GM12878 (cell line): ENCODE measurements around the gene OR52I2. TPM values are rescaled to one million over a fixed set of nuclear protein-coding genes. Genes with fewer than 3 reads are reported as not detected.

Source experiments
- ATAC-seq: fragments of 200-7000 bp; cut with Tn5 transposase; 3 replicates; pipeline ENCODE4 v1.9.1; 2020; ENCODE audit warnings: mild to moderate bottlenecking, moderate library complexity
- BruUV-seq: library from RNA; stranded (reverse); fragments of 400-500 nt; replicated peaks from 2 replicates; lab custom pipeline; 2021; lab: Mats Ljungman, UMichigan
- CTCF ChIA-PET: fragments of 300-600 bp; sonication (Branson Sonifier 250); formaldehyde crosslinking; extraction: SDS; loops from one replicate; lab custom pipeline; 2021; ENCODE audit warnings: inconsistent platforms; lab: Yijun Ruan, JAX
- POLR2A ChIA-PET: fragments of 350-600 bp; formaldehyde crosslinking; extraction: SDS; loops from one replicate; lab custom pipeline; 2021; ENCODE audit warnings: inconsistent platforms; lab: Charles Lee
- RAD21 ChIA-PET: fragments of 300-600 bp; sonication (Branson Sonifier 250); formaldehyde crosslinking; loops from one replicate; lab custom pipeline; 2023; ENCODE audit warnings: antibody characterized with exemption; ENCODE audit not compliant: unreplicated experiment; lab: Charles Lee
- SMC1A ChIA-PET: fragments of 300-600 bp; sonication (Branson Sonifier 250); formaldehyde crosslinking; loops from one replicate; lab custom pipeline; 2023; ENCODE audit not compliant: unreplicated experiment, uncharacterized antibody; lab: Charles Lee
- DNase-seq: peaks from one replicate; pipeline ENCODE4 v3.0.0-alpha.2; 2011; ENCODE audit warnings: low read depth, low spot score
- FAIRE-seq: peaks from 3 replicates; lab custom pipeline; 2011; peaks lifted over from hg19 to GRCh38; lab: Jason Lieb, UNC
- H2AFZ ChIP-seq: 2 replicates; pipeline ENCODE4 v1.6.0; 2011; ENCODE audit warnings: low read depth, low read length, control low read depth; ENCODE audit not compliant: control insufficient read depth
- H3K27ac ChIP-seq: 2 replicates; pipeline ENCODE4 v1.5.1; 2011; ENCODE audit warnings: control low read depth; ENCODE audit not compliant: control insufficient read depth, insufficient read depth
- H3K27me3 ChIP-seq, 2 experiments: replicated peaks in 1 of 2; 2 replicates each; pipeline versions ENCODE4 v1.6.0 to v1.6.1; 2011; ENCODE audit warnings: low read length in 1 of 2; ENCODE audit not compliant: control insufficient read depth in 2 of 2, insufficient read depth in 2 of 2
- H3K36me3 ChIP-seq, 2 experiments: 2 replicates each; pipeline ENCODE4 v1.5.1; 2011; ENCODE audit warnings: low read length in 1 of 2; ENCODE audit not compliant: control insufficient read depth in 2 of 2, insufficient read depth in 2 of 2
- H3K4me1 ChIP-seq: 2 replicates; pipeline ENCODE4 v1.6.1; 2011; ENCODE audit warnings: mild to moderate bottlenecking, low read length, moderate library complexity, mixed read lengths; ENCODE audit not compliant: control insufficient read depth, insufficient read depth
- H3K4me2 ChIP-seq: 2 replicates; pipeline ENCODE4 v1.6.0; 2011; ENCODE audit warnings: control low read depth; ENCODE audit not compliant: control insufficient read depth, insufficient read depth
- H3K4me3 ChIP-seq: fragments of 200-600 bp; sonication (generic); 2 replicates; pipeline ENCODE4 v1.5.1; 2016
- H3K79me2 ChIP-seq: 2 replicates; pipeline ENCODE4 v1.6.0; 2011; ENCODE audit warnings: low read length; ENCODE audit not compliant: control insufficient read depth, insufficient read depth
- H3K9ac ChIP-seq: 2 replicates; pipeline ENCODE4 v1.8.0; 2011; ENCODE audit warnings: low read length, control low read depth, mixed read lengths; ENCODE audit not compliant: control insufficient read depth, insufficient read depth
- H3K9me3 ChIP-seq: replicated peaks from 3 replicates; pipeline ENCODE4 v1.5.1; 2011; ENCODE audit warnings: mild to moderate bottlenecking, low read length; ENCODE audit not compliant: control insufficient read depth, insufficient read depth
- H4K20me1 ChIP-seq: 2 replicates; pipeline ENCODE4 v1.6.0; 2011; ENCODE audit not compliant: control insufficient read depth, insufficient read depth
- BHLHE40 ChIP-seq, 2 experiments: fragments of 450-650 bp in 1 of 2; IDR thresholded peaks; 2 replicates each; pipeline ENCODE4 v1.6.1; 2011 to 2017; ENCODE audit warnings: low read depth in 2 of 2, borderline replicate concordance in 1 of 2, improper control_type of control experiment in 1 of 2, low read length in 1 of 2, mild to moderate bottlenecking in 1 of 2
- FOXK2 ChIP-seq: fragments of 450-650 bp; IDR thresholded peaks from 2 replicates; pipeline ENCODE4 v1.6.1; 2017; ENCODE audit warnings: mild to moderate bottlenecking, moderate library complexity
- HCFC1 ChIP-seq: fragments of 150-350 bp; IDR thresholded peaks from 2 replicates; pipeline ENCODE4 v1.6.1; 2014; ENCODE audit warnings: low read length
- IKZF1 ChIP-seq: fragments of 450-650 bp; conservative IDR thresholded peaks from 2 replicates; pipeline ENCODE4 v1.6.1; 2017; ENCODE audit warnings: antibody characterized with exemption, mild to moderate bottlenecking
- KAT2A ChIP-seq: conservative IDR thresholded peaks from 2 replicates; pipeline ENCODE4 v1.6.1; 2011; ENCODE audit warnings: low read depth, low read length; ENCODE audit not compliant: control insufficient read depth
- MYC ChIP-seq: IDR thresholded peaks from 2 replicates; pipeline ENCODE4 v1.6.1; 2011; ENCODE audit warnings: mild to moderate bottlenecking, low read length, moderate library complexity, inconsistent platforms; ENCODE audit not compliant: insufficient read depth, insufficient replicate concordance, insufficient read length, severe bottlenecking
- NRF1 ChIP-seq: conservative IDR thresholded peaks from 2 replicates; pipeline ENCODE4 v1.6.1; 2011; ENCODE audit warnings: mild to moderate bottlenecking, low read depth, low read length, improper control_type of control experiment
- RAD51 ChIP-seq: fragments of 450-650 bp; IDR thresholded peaks from 2 replicates; pipeline ENCODE4 v1.6.1; 2016; ENCODE audit warnings: moderate library complexity, mild to moderate bottlenecking, inconsistent platforms
- SP1 ChIP-seq: IDR thresholded peaks from one replicate; pipeline ENCODE4 v1.6.1; 2011; ENCODE audit warnings: low read depth, low read length
- SRF ChIP-seq, 2 experiments: IDR thresholded peaks; 2 replicates each; pipeline ENCODE4 v1.6.1; 2011; ENCODE audit warnings: low read depth in 2 of 2, low read length in 2 of 2, mild to moderate bottlenecking in 1 of 2, moderate library complexity in 1 of 2
- STAT3 ChIP-seq: IDR thresholded peaks from 2 replicates; pipeline ENCODE4 v1.6.1; 2011; ENCODE audit warnings: low read depth, low read length, improper control_type of control experiment
- TARDBP ChIP-seq: IDR thresholded peaks from 2 replicates; pipeline ENCODE4 v1.6.1; 2016; ENCODE audit warnings: borderline replicate concordance
- WRNIP1 ChIP-seq: IDR thresholded peaks from 2 replicates; pipeline ENCODE4 v1.6.1; 2011; ENCODE audit warnings: low read depth, low read length, improper control_type of control experiment, borderline replicate concordance
- WGBS: methylation state at CpG from one replicate; pipeline ENCODE4 v1.1.6; 2016; ENCODE audit warnings: low lambda C conversion rate; ENCODE audit not compliant: insufficient replicate concordance, insufficient coverage; ENCODE audit errors: missing lambda C conversion rate; 5-methylcytosine and 5-hydroxymethylcytosine counted together
- in situ Hi-C: fragments of 300-500 bp; cut with MboI; formaldehyde crosslinking; loops from 9 replicates; pipeline ENCODE4 v1.14.3; 2018; ENCODE audit warnings: mixed read lengths
- intact Hi-C: fragments of 100-400 bp; cut with micrococcal nuclease; formaldehyde crosslinking; loops from one replicate; pipeline ENCODE4 v1.14.2; 2022; ENCODE audit not compliant: unreplicated experiment
- polyA plus RNA-seq, 11 experiments: library from polyadenylated mRNA; depleted of rRNA in 4 of 11; unstranded in 6 of 11; stranded (reverse) in 5 of 11; fragments of >200 nt; fragmentation: Nextera tagmentation in 4 of 11; fragmentation: Illumina TruSeq in 1 of 11; extraction: Ambion mirVana in 4 of 11; extraction: Trizol in 1 of 11; gene quantifications; 1 replicate in 1 of 11; 2 replicates in 10 of 11; pipeline versions ENCODE4 v1.2.1 to v1.2.3, GENCODE V29; 2011 to 2016; ENCODE audit warnings: inconsistent platforms in 2 of 11, missing spikeins in 2 of 11, low read depth in 1 of 11
- total RNA-seq, 4 experiments: library from RNA; depleted of rRNA in 3 of 4; stranded (reverse); fragments of >200 nt in 3 of 4; fragmentation: Illumina TruSeq in 1 of 4; extraction: Trizol in 1 of 4; gene quantifications; 2 replicates each; pipeline versions ENCODE4 v1.2.1 to v1.2.3, GENCODE V29; 2013 to 2021
- TF ChIP-seq, protein P1 (sequence below): IDR thresholded peaks from 2 replicates; pipeline ENCODE4 v1.6.1; 2011; ENCODE audit warnings: low read depth, mild to moderate bottlenecking, low read length, moderate library complexity, borderline replicate concordance; ENCODE audit errors: extremely low read depth

The OR52I2 gene
- total and polyA plus RNA-seq, 10 of the 15 experiments (the other 5 are each of a cell fraction or from before 2014, with no cell fraction given): 0.04 to 0.05 TPM; not detected in 8

GRCh38 chr11:4560467-4560866 lies 21.1 kb upstream of the OR52I2 start:
- in situ Hi-C loops (no loop called here), intact Hi-C loops (no loop called here)
- TF ChIP-seq FOXK2: no peak
- TF ChIP-seq SRF (IDR thresholded peaks at IDR 0.05; ENCODE audit: low read depth in 2 of 2, low read length in 2 of 2): no peak
- ChIA-PET RAD21 (no interaction called here), CTCF (interaction anchor here (1.1 kb wide), 1 partner anchor 20 kb away, joined by 3 read pairs; no protein-coding TSS in a partner anchor), SMC1A (no interaction called here), POLR2A (no interaction called here)
- H3K36me3 ChIP-seq: no peaks in the 10 kb centered on the region
- no peak overlapping the region for H3K4me3 ChIP-seq
- FAIRE-seq (no peak), DNase-seq (no peak), ATAC-seq (no peak)
- no peaks in the 10 kb centered on the region for H3K9me3 ChIP-seq
- no peaks in the 10 kb centered on the region for H3K27me3 ChIP-seq
- no peaks in the 10 kb centered on the region for H4K20me1 ChIP-seq
- H3K4me2 ChIP-seq: no peak overlapping the region
- H2AFZ ChIP-seq: no peak overlapping the region
- no peak overlapping the region for H3K27ac ChIP-seq
- no peak overlapping the region for H3K9ac ChIP-seq
- 33% methylated on average over 1 of the region's 1 CpG for WGBS
- no peaks in the 10 kb centered on the region for H3K4me1 ChIP-seq
- no peaks in the 10 kb centered on the region for H3K79me2 ChIP-seq
- no TSS peak for BruUV-seq

GRCh38 chr11:4565371-4565770 lies 16.2 kb upstream of the OR52I2 start:
- H3K79me2 ChIP-seq: no peaks in the 10 kb centered on the region
- no peak overlapping the region for H3K27ac ChIP-seq
- no TSS peak for BruUV-seq
- H3K4me2 ChIP-seq: no peak overlapping the region
- H3K36me3 ChIP-seq: no peaks in the 10 kb centered on the region
- no peak overlapping the region for H2AFZ ChIP-seq
- 53% methylated on average over 3 of the region's 3 CpGs for WGBS
- H3K27me3 ChIP-seq: no peaks in the 10 kb centered on the region; a peak in 1 of 4 replicates
- no peak for ATAC-seq
- ChIA-PET RAD21 (no interaction called here), POLR2A (no interaction called here), SMC1A (no interaction called here), CTCF (interaction anchor here (0.7 kb wide), 1 partner anchor 197 kb away, joined by 3 read pairs; the partner anchor contains the start of gene OR52B4)
- no peak for FAIRE-seq
- DNase-seq: no peak
- no peaks in the 10 kb centered on the region for H3K4me1 ChIP-seq
- H3K4me3 ChIP-seq: no peak overlapping the region
- no peaks in the 10 kb centered on the region for H4K20me1 ChIP-seq
- in situ Hi-C loops: no loop called here
- no peaks in the 10 kb centered on the region for H3K9me3 ChIP-seq
- intact Hi-C loops: no loop called here
- H3K9ac ChIP-seq: no peak overlapping the region
- TF ChIP-seq BHLHE40 (IDR thresholded peaks at IDR 0.05; ENCODE audit: borderline replicate concordance in 1 of 2, low read depth in 2 of 2, low read length in 1 of 2) (no peak), SP1 (no peak), HCFC1 (no peak), IKZF1 (no peak), MYC (no peak), STAT3 (no peak), RAD51 (no peak), WRNIP1 (no peak), KAT2A (no peak), NRF1 (no peak), TARDBP (no peak)
- TF ChIP-seq, protein P1, sequence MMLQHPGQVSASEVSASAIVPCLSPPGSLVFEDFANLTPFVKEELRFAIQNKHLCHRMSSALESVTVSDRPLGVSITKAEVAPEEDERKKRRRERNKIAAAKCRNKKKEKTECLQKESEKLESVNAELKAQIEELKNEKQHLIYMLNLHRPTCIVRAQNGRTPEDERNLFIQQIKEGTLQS: no peak
